GM19324 (cell line): ENCODE results near the gene AHNAK.
"Not testable (repeated sequence)": the region's sequence is repeated elsewhere in the genome, so short reads cannot be mapped to it uniquely, and the experiment has no call there.

Source experiments
- ATAC-seq: cut with Tn5 transposase; IDR thresholded peaks from one replicate; pipeline ENCODE4 v1.9.1; 2021; ENCODE audit warnings: mild to moderate bottlenecking, moderate library complexity; ENCODE audit not compliant: unreplicated experiment, low FRiP score

AHNAK gene

DNA sequence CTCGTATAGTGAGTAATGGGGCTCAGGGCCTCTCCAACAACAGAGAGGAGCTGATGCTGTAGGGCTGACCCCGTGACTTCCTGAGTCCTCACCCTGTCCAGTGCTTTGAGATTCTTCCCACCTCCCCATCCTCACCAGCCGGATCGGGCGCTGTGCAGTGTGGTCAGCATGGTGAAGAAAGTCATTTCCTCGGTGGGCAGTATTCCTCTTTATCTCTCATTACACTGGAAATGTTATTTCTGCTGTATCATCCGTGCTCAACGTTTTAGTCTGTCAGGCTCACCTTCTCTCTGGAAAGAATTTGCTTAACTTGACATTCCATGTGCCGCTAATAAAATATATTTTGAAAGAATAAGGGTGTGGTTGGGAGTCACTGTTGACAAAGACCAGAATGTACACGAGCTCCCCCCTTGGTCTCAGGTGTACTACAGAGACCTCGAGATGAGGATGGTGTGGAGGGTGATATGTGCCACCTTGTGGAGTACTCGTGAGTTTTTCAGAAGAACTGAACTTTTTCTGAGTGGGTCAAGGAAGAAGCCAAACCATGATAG, 153.5 kb downstream of the AHNAK start:
- no peak for ATAC-seq

- ATAC-seq: no peak
These were observed 154.1 kb downstream of the AHNAK start for GRCh38 chr11:62392506-62392905.

- ATAC-seq: no peak
These were observed 154.8 kb downstream of the AHNAK start for GRCh38 chr11:62391642-62392425.

DNA sequence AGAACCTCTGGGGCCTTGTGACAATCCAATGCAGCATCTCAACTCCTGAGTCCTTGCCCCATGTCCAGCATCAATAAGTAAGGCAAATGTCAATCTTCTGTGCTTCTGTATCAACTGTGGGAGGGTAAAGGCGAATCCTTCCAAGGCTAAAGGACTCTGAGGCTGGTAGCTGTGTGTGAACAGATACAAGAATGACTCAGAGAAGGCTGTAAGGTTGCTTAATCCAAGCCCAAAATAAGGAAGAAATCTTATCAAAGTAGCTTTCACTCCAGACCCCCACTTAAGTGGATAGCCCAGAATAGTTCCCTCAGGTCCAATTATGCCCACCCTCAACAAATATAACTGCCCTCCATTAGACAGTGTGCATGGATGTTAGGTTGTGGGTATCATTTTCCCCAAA, 155.9 kb downstream of the AHNAK start:
- no peak for ATAC-seq

GRCh38 chr11:62390237-62390636, 156.4 kb downstream of the AHNAK start:
- ATAC-seq: no peak

GRCh38 chr11:62388999-62389398, 157.6 kb downstream of the AHNAK start:
- no peak for ATAC-seq

DNA sequence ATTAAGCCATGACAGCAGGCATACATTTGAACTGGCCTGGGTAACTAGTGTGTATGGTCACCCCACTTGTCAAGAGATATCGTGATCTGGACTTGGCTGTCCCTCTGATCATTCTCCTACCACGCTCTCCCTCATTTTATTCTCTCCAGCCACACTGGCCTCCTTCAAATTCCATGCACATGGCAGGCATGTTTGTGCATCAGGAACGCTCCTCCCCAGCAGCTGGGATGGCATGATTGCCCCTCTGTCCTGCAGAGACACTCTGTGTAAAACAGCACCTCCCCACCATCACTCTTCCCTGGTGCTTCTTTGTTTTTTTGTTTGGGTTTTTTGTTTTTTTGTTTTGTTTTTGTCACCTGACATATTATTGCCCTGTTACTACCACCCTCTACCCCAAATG, 159.2 kb downstream of the AHNAK start:
- no peak for ATAC-seq

- ATAC-seq: not testable (repeated sequence)
These were observed 160.5 kb downstream of the AHNAK start for GRCh38 chr11:62386083-62386482.

- ATAC-seq: no peak
These were observed 162.8 kb downstream of the AHNAK start for GRCh38 chr11:62383822-62384221.
